Skeletal muscle satellite cell (primary cell): ENCODE data around the gene ADIPOR1.
"Not testable (repeated sequence)": the region's sequence is repeated elsewhere in the genome, so short reads cannot be mapped to it uniquely, and the experiment has no call there.

Source experiments
- H3K27me3 ChIP-seq: 2 replicates; pipeline ENCODE4 v1.7.0; 2013; ENCODE audit warnings: low read length; ENCODE audit not compliant: control insufficient read depth, insufficient read depth
- H3K36me3 ChIP-seq: 2 replicates; pipeline ENCODE4 v1.7.0; 2013; ENCODE audit warnings: mild to moderate bottlenecking, control low read depth, low read length; ENCODE audit not compliant: insufficient read depth
- H3K4me1 ChIP-seq: 2 replicates; pipeline ENCODE4 v1.7.0; 2013; ENCODE audit warnings: low read length; ENCODE audit not compliant: control insufficient read depth, insufficient read depth
- H3K4me2 ChIP-seq: 2 replicates; pipeline ENCODE4 v1.7.0; 2013; ENCODE audit warnings: mild to moderate bottlenecking, low read length
- H3K4me3 ChIP-seq: 2 replicates; pipeline ENCODE4 v1.7.0; 2013; ENCODE audit warnings: low read length
- H3K9ac ChIP-seq: 2 replicates; pipeline ENCODE4 v1.7.0; 2013; ENCODE audit warnings: mild to moderate bottlenecking, low read depth, low read length, moderate library complexity
- H3K9me3 ChIP-seq: replicated peaks from 2 replicates; pipeline ENCODE4 v1.7.0; 2013; ENCODE audit warnings: mild to moderate bottlenecking, control low read depth, low read length

The ADIPOR1 gene

GRCh38 chr1:202987922-202988583, 29.9 kb upstream of the ADIPOR1 start:
- Histone ChIP-seq H3K4me1 (no peaks in the 10 kb centered on the region), H3K36me3 (no peaks in the 10 kb centered on the region), H3K9ac (no peak overlapping the region), H3K27me3 (peaks cover 69% of the 10 kb centered on the region), H3K9me3 (no peaks in the 10 kb centered on the region), H3K4me2 (no peak overlapping the region), H3K4me3 (no peak overlapping the region)

GRCh38 chr1:202987255-202987654, 29.1 kb upstream of the ADIPOR1 start:
- Histone ChIP-seq H3K27me3 (peaks cover 61% of the 10 kb centered on the region), H3K4me2 (no peak overlapping the region), H3K9ac (no peak overlapping the region), H3K4me1 (no peaks in the 10 kb centered on the region), H3K9me3 (no peaks in the 10 kb centered on the region), H3K4me3 (no peak overlapping the region), H3K36me3 (no peaks in the 10 kb centered on the region)

DNA sequence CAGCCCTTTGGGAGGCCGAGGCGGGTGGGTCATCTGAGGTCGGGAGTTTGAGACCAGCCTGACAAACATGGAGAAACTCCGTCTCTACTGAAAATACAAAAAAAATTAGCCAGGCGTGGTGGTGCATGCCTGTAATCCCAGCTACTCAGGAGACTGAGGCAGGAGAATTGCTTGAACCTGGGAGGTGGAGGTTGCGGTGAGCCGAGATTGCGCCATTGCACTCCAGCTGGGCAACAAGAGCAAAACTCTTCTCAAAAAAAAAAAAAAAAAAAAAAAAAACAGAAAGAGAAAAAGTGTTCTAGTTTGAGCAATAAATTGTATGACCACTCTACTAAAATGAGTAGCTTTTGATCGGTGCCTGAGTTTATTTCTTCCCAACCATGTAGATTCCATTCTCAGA, 28.0 kb upstream of the ADIPOR1 start:
- H3K9me3 ChIP-seq, H3K4me1 ChIP-seq, H3K4me3 ChIP-seq, H3K9ac ChIP-seq, H3K36me3 ChIP-seq, H3K4me2 ChIP-seq: not testable (repeated sequence)
- H3K27me3 ChIP-seq, result peaks cover 49% of the 10 kb centered on the region

- H3K36me3 ChIP-seq, result no peaks in the 10 kb centered on the region
- H3K4me2 ChIP-seq, result no peak overlapping the region
- H3K4me3 ChIP-seq, result no peak overlapping the region
- no peaks in the 10 kb centered on the region for H3K4me1 ChIP-seq
- peaks cover 51% of the 10 kb centered on the region for H3K27me3 ChIP-seq
- H3K9me3 ChIP-seq, result no peaks in the 10 kb centered on the region
- H3K9ac ChIP-seq, result no peak overlapping the region
These were observed 24.8 kb upstream of the ADIPOR1 start for GRCh38 chr1:202982715-202983430.

- Histone ChIP-seq H3K27me3 (peaks cover 51% of the 10 kb centered on the region), H3K9me3 (no peaks in the 10 kb centered on the region), H3K9ac (no peak overlapping the region), H3K4me1 (no peaks in the 10 kb centered on the region), H3K36me3 (no peaks in the 10 kb centered on the region), H3K4me2 (no peak overlapping the region), H3K4me3 (no peak overlapping the region)
These were observed 23.8 kb upstream of the ADIPOR1 start for GRCh38 chr1:202981939-202982338.

DNA sequence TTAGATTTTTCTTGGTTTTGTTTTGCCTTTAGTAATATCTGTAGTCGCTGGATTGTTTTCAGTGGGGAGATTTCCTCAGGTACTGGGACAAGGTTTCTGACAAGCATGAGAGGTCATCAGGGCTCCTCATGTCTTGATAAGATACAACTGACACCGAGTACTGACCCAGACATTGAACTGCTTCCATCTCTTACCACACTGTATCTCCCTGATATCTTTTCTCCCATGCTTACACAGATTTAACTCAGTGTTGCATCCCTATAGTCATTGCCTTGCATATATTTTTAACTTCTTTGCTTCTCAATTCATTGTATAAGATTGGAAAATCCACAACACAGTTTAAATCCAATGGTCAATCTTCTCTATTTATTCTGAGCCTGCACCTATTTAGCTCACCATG, 21.3 kb upstream of the ADIPOR1 start:
- no peaks in the 10 kb centered on the region for H3K9me3 ChIP-seq
- H3K4me1 ChIP-seq, result no peaks in the 10 kb centered on the region
- H3K4me2 ChIP-seq, result no peak overlapping the region
- peaks cover 53% of the 10 kb centered on the region for H3K27me3 ChIP-seq
- H3K4me3 ChIP-seq, result no peak overlapping the region
- no peaks in the 10 kb centered on the region for H3K36me3 ChIP-seq
- H3K9ac ChIP-seq, result no peak overlapping the region

GRCh38 chr1:202976633-202977032, 18.5 kb upstream of the ADIPOR1 start:
- Histone ChIP-seq H3K9ac (no peak overlapping the region), H3K27me3 (peaks cover 73% of the 10 kb centered on the region), H3K4me2 (no peak overlapping the region), H3K4me3 (no peak overlapping the region), H3K4me1 (no peaks in the 10 kb centered on the region), H3K36me3 (no peaks in the 10 kb centered on the region), H3K9me3 (no peaks in the 10 kb centered on the region)

- Histone ChIP-seq H3K4me3 (no peak overlapping the region), H3K27me3 (peaks cover 64% of the 10 kb centered on the region), H3K9ac (no peak overlapping the region), H3K9me3 (no peaks in the 10 kb centered on the region), H3K4me1 (no peaks in the 10 kb centered on the region), H3K36me3 (no peaks in the 10 kb centered on the region), H3K4me2 (no peak overlapping the region)
These were observed 16.7 kb upstream of the ADIPOR1 start for GRCh38 chr1:202974856-202975255.

DNA sequence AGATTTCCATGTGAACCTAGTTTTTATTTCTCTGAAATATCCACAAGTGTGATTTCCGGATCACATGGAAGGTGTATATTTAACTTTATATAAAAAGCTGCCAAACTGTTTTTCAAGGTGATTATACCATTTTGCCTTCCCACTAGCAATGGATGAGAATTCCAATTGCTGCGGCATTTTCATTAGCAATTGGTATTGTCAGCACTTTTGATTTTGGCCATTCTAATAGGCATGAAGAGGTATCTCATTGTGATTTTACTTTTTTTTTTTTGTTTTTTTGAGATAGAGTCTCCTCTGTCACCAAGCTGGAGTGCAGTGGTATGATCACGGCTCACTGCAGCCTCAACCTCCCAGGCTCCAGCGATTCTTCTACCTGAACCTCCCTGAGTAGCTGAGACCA, 13.9 kb upstream of the ADIPOR1 start:
- Histone ChIP-seq H3K9ac (no peak overlapping the region), H3K9me3 (no peaks in the 10 kb centered on the region), H3K36me3 (no peaks in the 10 kb centered on the region), H3K27me3 (peaks cover 38% of the 10 kb centered on the region), H3K4me3 (no peak overlapping the region), H3K4me2 (no peak overlapping the region), H3K4me1 (peaks cover 6% of the 10 kb centered on the region)

DNA sequence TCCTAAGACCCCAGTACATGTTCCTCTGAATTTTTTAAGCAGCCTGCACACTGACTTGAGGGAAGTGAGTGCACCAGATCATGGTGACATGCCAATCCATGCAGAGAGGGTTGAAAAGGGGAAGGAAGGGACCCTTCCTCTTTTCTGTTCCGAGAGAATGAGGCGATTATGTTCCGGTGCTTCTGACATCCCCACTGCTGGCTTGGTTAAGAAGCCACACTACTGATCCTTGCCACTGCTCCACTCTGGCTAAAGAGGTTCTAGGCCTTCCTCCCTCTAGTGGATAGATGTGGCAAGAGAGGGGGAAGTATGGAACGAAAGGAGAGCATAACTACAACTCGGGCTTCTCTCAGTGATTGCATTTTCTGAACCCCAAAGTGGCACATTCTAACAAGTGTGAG, 10.8 kb upstream of the ADIPOR1 start:
- no peak overlapping the region for H3K4me3 ChIP-seq
- no peaks in the 10 kb centered on the region for H3K9me3 ChIP-seq
- H3K4me2 ChIP-seq, result no peak overlapping the region
- peaks cover 6% of the 10 kb centered on the region for H3K36me3 ChIP-seq
- H3K9ac ChIP-seq, result no peak overlapping the region
- H3K27me3 ChIP-seq, result peaks cover 15% of the 10 kb centered on the region
- peaks cover 32% of the 10 kb centered on the region for H3K4me1 ChIP-seq

GRCh38 chr1:202968351-202968750, 10.2 kb upstream of the ADIPOR1 start:
- Histone ChIP-seq H3K36me3 (peaks cover 12% of the 10 kb centered on the region), H3K4me1 (peaks cover 32% of the 10 kb centered on the region), H3K4me3 (no peak overlapping the region), H3K4me2 (no peak overlapping the region), H3K9me3 (no peaks in the 10 kb centered on the region), H3K9ac (no peak overlapping the region), H3K27me3 (peaks cover 10% of the 10 kb centered on the region)
